H1 (cell line): ENCODE results near the gene KCNIP3. TPM values are rescaled to one million over a fixed set of nuclear protein-coding genes. Genes with fewer than 3 reads are reported as not detected.

ENCODE experiments used
- CBX8 ChIP-seq: fragments of 300-800, 300-1000 bp; sonication (generic); IDR thresholded peaks from 2 replicates; pipeline ENCODE4 v1.7.1; 2016; ENCODE audit warnings: low read depth, low read length, borderline replicate concordance
- EP300 ChIP-seq, 2 experiments: IDR thresholded peaks; 1 replicate in 1 of 2; 2 replicates in 1 of 2; pipeline ENCODE4 v1.6.1; 2011 to 2012; ENCODE audit warnings: low read depth in 2 of 2, low read length in 2 of 2, mild to moderate bottlenecking in 2 of 2, borderline replicate concordance in 1 of 2, inconsistent platforms in 1 of 2, moderate library complexity in 1 of 2
- FOSL1 ChIP-seq: IDR thresholded peaks from 2 replicates; pipeline ENCODE4 v1.6.1; 2011; ENCODE audit warnings: mild to moderate bottlenecking, low read depth, low read length, moderate library complexity; ENCODE audit not compliant: insufficient read depth
- MAFK ChIP-seq: IDR thresholded peaks from 2 replicates; pipeline ENCODE4 v1.6.1; 2012; ENCODE audit warnings: low read depth, mild to moderate bottlenecking, improper control_type of control experiment, low read length
- PHF8 ChIP-seq: fragments of 200-600 bp; sonication (generic); conservative IDR thresholded peaks from 2 replicates; pipeline ENCODE4 v1.7.1; 2012; ENCODE audit warnings: low read depth, mild to moderate bottlenecking, inconsistent platforms, low read length, moderate library complexity
- TEAD4 ChIP-seq: IDR thresholded peaks from 2 replicates; pipeline ENCODE4 v1.6.1; 2012; ENCODE audit warnings: low read depth, low read length, inconsistent platforms, mixed read lengths
- polyA plus RNA-seq, 7 experiments: library from polyadenylated mRNA; depleted of rRNA in 3 of 7; stranded (reverse) in 5 of 7; unstranded in 2 of 7; fragments of >200 nt in 5 of 7; fragments of 200-250 nt in 2 of 7; gene quantifications; 1 replicate in 5 of 7; 2 replicates in 1 of 7; 4 replicates in 1 of 7; pipeline versions ENCODE4 v1.2.1 to v1.2.3, GENCODE V29; 2011 to 2013; ENCODE audit warnings: missing spikeins in 2 of 7, mixed read lengths in 2 of 7
- total RNA-seq: library from RNA; stranded (reverse); fragmentation: NEBNext Ultra II Directional; extraction: Animal tissue kit (Norgen Biotek cat#: 25700); gene quantifications from 2 replicates; pipeline ENCODE4 v1.2.1, GENCODE V29; 2021

Gene KCNIP3
- total and polyA plus RNA-seq, 2 of the 8 experiments (the other 6 are each of a cell fraction or from before 2014, with no cell fraction given) = 0.33 to 1.9 TPM

DNA sequence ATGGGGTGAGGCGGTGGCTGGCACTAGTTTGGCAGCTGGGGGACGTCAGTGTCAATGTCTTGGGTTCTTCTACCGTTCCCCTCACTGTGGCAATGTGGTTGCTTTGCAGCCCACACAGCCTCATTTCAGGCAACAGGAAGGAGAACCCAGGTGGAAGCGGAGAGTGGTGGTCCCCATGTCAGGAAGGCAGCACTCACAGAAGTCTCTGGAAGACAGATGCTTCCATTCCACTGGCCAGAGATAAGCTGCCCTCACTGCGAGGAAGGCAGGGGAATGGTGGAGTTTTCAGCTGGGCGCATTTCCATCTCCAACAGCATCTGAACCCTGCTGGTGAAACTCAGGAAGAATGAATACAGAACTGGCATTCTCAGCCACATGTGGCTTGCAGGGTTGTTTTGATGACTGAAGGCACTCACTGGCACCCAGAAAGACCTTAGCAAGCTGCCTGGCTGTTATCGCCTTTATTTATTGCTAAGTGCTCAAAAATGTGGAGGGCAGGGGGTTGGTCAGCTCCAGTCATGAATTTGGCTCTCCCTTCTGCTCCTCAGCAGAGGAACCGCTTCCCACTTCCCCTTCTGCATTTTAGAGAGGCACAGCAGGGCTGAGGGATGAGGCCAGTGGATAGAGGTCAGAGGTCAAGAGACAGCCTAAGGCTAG is 19.4 kb downstream of the KCNIP3 start (continued):
- no peak for TF ChIP-seq MAFK
- no peak for TF ChIP-seq EP300 (IDR thresholded peaks at IDR 0.05; ENCODE audit: borderline replicate concordance in 1 of 2, low read depth in 2 of 2, low read length in 2 of 2)
- no peak for TF ChIP-seq FOSL1
- no peak for TF ChIP-seq PHF8
- no peak for TF ChIP-seq CBX8
- no peak for TF ChIP-seq TEAD4
- TF ChIP-seq, all 59 proteins: peak for 0
